Activated naive CD8-positive, alpha-beta T cell treated with anti-CD3 and anti-CD28 coated beads, Interleukin-2, amount 50 U/mL, for 16 hours (primary cell): ENCODE data around the gene TSR1.

Experiments
- DNase-seq: peaks from one replicate; pipeline ENCODE4 v3.0.0-alpha.2; 2020; ENCODE audit warnings: low read depth, low spot score

TSR1 gene

GRCh38 chr17:2369039-2369438 lies 32.8 kb upstream of the TSR1 start:
- DNase-seq: no peak

DNA sequence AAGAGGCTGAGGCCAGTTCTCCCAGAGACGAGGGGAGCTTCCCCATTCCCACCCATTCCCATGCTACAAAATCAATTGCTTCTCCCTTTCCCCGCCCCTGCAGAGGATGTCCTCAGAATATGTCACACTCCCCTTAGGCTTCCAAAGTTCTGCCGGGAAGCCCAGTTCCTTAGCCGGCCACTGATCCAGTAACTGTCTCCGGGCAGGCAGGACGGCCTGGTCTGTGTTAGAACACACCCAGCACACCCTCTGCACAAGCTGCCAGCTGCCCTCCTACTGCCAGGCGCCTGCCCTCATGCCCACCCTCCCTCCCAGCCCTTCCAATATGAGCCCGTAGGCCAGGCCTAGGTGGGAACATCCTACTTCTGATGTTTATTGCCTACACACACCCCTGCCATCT lies 32.1 kb upstream of the TSR1 start:
- no peak for DNase-seq

DNA sequence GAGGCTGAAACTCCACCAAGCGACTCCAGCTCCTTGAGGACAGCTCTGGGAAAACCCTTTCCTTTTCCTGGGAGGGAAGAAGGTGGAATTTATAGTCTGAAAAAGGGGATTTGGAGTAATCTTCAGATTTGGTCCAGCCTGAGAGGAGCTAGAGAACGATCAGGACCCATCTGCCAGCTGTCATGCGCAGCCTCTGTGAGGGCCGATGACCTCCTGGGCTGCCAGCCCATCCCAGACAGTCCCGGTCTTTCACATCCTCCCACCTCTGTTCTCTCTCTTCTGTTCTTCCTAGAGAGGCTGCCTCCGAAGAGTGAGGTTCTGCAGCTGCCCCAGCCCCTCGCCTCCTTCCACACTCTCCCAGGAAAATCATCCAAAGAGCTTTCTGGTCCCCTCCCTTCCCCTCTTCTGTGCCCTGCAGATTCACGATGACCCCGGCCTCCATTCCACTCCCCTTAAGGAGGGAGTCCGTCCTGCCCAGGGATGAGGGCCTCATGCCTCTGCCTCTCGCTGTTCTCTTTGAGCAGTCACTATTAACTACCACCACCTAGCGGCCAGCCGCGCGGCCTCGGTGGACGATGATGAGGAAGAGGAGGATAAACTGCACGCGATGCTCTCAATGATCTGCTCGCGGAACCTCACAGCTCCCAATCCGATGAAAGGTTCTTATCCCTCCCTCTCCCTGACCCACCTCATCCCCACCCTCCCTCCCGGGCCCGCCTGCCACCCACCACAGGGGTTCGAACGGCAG lies 30.7 kb upstream of the TSR1 start:
- no peak for DNase-seq

- DNase-seq: no peak
Measured at GRCh38 chr17:2365132-2365531, 28.9 kb upstream of the TSR1 start.

DNA sequence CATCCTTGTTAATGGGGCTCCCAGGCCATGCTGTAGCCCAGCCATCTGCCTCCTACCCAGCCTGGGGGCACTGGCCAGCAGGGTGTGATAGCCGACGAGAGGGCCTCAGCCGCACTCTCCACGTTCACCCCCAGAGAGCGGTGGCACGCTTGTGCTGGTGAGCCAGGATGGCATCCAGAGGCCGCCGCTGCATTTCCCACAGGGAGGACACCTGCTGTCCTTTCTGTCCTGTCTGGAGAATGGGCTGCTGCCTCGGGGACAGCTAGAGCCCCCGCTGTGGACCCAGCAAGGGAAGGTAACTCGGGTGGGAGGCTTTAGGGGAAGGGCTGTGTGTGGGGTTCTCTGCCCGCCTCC lies 28.5 kb upstream of the TSR1 start:
- DNase-seq: no peak

DNA sequence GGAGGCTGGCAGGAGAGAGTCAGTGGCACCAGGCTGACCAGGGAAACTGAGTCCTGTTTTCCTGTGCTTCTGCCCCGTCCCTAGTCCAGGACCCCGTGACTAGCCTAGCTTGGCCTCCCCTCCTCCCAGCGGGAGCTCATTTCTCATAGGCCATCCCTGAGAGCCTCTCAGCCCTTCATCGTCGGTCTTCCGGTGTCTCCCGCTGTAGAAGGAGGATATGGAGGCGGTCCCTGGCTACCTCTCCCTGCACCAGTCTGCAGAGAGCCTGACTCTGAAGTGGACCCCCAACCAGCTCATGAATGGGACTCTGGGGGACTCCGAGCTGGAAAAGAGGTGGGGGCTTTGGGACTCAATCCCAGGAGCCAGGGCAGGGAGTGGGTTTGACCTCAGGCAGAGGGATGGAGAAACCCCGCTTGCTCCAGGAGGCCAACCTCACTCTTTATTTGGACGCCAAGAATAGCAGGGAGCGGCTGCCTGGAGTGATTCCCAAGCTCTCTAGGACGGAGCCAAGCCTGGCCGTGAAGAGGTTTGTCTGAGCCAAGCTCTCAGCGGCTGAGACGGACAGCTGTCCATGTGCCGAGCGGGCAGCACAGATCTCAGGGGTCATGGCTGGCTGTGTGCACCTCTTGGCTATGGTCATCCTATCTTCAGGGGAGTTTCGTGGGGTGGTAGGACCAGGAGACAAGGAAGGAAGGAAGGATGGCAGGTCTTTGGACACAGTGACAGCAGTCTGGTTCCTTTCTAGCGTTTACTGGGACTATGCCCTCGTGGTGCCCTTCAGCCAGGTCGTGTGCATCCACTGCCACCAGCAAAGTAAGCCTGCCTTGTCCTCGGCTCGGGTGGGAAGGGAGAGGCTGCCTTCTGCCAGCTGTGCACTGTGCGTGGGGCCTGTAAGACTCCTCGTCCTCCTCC lies 27.9 kb upstream of the TSR1 start:
- DNase-seq: no peak

DNA sequence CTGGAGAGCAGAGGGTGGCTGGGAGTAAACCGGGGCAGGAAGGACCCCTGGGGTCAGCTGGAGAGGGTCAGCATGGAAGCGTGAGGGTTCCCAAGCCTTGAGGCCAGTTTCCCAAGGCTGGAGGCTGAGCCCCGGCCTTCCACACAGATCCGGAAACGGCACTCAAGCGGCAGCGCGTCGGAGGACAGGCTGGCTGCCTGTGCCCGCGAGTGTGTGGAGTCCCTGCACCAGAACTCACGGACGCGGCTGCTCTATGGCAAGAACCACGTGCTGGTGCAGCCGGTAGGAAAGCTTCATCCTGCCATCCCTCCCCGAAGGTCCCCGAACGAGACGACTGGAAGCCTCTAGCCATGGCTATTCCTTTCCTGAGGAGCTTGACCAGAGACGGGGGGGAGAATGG lies 27.1 kb upstream of the TSR1 start:
- DNase-seq: no peak

GRCh38 chr17:2362881-2363280 lies 26.6 kb upstream of the TSR1 start:
- DNase-seq: no peak

DNA sequence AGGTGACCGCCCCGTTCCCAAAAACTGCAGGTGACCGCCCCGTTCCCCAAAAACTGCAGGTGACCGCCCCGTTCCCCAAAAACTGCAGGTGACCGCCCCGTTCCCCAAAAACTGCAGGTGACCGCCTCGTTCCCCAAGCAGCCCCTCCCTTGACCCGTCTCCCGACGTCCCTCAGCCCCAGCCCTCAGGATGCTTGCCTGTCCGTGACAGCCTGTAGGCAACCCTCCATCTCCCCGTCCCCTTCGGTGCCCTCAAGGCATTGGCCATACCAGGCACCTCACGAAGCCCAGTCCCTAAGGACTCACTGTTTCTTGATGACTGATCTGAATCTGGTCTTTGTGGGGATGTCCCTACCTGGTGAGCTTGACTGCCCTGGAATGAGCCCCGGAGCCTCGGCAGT lies 26.2 kb upstream of the TSR1 start:
- no peak for DNase-seq

DNA sequence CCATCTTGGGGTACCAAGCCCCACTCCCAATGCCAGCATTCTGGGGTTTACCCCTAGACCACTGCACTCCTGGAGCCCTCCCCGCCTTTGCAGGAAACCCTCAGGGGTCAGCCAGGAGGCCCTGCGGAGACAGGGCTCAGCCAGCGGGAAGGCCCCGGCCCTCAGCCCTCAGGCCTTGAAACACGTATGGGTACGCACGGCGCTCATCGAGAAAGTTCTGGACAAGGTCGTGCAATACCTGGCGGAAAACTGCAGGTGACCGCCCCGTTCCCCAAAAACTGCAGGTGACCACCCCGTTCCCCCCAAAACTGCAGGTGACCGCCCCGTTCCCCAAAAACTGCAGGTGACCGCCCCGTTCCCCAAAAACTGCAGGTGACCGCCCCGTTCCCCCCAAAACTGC lies 25.8 kb upstream of the TSR1 start:
- no peak for DNase-seq

DNA sequence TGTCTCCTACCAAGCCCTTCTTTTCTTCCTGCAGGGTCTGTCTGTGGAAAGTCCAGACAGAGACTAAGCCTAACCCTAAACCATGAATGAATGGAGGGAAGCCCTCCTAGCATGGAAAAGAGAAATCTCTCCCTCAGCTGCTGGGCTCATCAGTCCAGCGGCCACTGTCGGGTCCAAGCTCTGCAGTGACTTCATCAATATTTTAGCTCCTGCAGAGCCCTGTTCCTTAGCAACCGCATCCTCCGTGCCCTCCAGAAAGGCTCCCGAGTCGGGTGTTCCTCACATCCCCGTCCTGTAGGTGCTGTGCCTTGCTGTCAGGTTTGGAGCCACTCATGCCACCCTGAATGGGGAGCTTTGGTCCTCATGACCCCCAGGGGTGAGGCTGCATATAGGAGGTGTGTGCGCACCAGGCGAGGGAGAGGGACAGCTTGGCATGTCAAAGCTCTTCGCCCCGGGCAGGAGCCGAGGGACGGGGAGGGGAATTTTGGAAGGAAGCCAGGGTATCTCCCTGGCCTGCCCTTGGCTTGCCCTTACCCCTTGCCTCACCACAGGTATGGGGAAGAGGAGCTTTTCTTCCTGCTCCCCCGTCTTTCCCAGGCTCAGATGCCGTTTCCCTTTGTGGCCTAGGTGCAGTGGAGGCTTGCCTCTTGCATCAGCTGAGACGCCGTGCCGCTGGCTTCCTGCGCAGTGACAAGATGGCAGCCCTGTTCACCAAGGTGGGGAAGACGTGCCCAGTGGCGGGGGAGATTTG lies 24.9 kb upstream of the TSR1 start:
- DNase-seq: no peak

DNA sequence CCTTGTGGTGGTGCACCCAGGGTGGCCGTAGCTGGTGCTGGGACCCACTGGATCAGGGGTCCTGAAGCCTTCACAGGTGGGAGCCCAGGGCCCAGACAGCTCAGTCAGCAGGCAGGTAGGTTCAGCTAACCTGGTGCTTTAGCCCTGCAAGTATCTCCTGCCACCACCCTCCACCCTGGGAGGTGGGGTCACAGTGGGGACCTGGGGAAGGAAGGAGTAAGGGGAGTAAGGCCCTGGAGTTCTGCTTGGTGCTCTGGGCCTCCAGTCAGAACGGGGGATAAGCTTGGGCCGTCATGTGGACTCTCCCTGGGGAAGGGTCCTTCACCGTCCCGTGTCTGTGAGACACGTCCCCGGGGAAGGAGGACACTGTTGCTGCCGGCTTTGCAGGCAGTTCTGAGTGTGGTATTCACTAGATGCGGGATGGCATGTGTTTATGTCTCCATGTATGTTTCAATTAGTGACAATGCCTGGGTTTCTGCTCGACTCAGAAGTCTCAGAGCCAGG lies 21.7 kb upstream of the TSR1 start:
- DNase-seq: no peak

DNA sequence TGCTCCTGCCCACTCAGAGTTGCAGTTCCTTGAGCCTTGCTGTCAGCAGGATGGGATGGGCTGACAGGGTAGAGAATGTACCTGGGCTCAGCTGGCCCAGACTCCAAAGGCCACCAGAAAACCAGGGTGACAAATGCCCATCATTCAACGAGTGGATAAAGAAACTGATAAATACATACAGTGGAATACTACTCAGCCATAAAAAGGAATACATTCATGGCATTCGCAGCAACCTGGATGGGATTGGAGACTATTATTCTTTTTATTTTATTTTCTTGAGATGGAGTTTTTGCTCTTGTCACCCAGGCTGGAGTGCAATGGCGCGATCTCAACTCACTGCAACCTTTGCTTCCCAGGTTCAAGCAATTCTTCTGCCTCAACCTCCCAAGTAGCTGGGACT lies 21.0 kb upstream of the TSR1 start:
- no peak for DNase-seq

GRCh38 chr17:2354311-2354710 lies 18.1 kb upstream of the TSR1 start:
- DNase-seq: no peak

DNA sequence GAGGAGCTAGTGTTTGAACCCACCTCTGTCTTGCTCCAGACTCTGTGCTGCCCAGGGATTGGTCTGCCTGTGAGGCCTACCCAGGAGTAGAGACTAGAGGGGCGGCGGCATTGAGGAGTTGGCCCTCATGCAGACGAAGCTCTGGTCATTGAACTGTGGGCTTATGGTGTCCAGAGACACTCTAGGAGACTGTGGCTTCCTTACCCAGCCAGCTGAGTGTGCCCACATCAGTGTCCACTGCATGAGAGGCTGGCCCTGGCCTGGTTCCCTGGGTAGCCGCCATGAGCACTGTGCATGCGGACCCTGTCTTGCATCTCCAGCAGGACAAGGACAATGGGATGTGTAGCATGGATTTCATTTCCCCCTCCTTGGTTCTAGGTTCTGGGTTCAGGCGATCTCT lies 15.0 kb upstream of the TSR1 start:
- DNase-seq: no peak

GRCh38 chr17:2347805-2348685 lies 11.8 kb upstream of the TSR1 start:
- no peak for DNase-seq

- DNase-seq: no peak
Measured at GRCh38 chr17:2346475-2346874, 10.2 kb upstream of the TSR1 start.

- DNase-seq: no peak
Measured at GRCh38 chr17:2344528-2344927, 8.3 kb upstream of the TSR1 start.

- no peak for DNase-seq
Measured at GRCh38 chr17:2343421-2343820, 7.2 kb upstream of the TSR1 start.

GRCh38 chr17:2338315-2338657 lies 2.0 kb upstream of the TSR1 start:
- no peak for DNase-seq

DNA sequence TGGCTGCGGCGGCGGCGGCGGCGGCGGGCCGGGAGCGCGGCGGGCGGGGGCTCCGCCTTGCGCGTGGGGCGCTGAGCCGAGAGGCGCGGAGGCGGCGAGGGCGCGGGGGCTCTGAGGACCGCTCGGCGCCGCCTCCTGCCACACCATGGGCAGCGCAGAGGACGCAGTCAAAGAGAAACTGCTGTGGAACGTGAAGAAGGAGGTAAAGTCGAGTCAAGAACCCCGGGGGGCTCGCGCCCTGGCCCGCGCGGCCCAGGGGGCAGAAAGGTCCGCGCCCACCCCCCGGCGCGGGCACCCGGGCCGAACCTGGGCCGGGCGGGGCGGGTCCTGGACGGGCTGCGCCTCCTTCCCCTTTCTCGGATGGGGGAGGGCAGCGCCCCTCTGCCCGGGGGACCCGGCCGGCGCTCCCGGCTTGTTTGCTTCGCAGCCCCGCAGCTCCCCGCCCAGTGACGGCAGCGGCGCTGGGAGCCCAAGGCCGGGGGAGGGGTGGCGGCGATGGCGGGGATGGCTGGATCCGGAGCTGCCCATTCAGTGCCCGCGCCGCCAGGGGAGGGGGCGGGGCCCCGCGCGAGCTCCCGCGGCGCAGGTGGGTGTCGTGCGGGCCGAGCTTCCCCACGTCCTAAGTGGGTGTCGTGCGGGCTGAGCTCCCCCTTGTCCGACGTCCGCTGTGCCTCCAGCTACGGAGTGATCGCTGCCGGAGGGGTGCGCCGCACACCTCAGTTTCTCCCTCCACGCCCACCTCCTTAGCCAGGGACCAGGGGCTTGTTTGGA lies 1.5 kb upstream of the TSR1 start:
- peak; percentile 24 for DNase-seq
